ENCODE measurements around the gene TGFB2.

The TGFB2 gene

GRCh38 chr1:218472885-218473284, 127.7 kb downstream of the TGFB2 start:
- H3K4me1 ChIP-seq (ENCODE audit: insufficient read depth, low read length), result no peaks in the 10 kb centered on the region

GRCh38 chr1:218473522-218473921, 128.4 kb downstream of the TGFB2 start:
- no peaks in the 10 kb centered on the region for H4K20me1 ChIP-seq (ENCODE audit: insufficient read depth, low read length)
- no peaks in the 10 kb centered on the region for H3K9me3 ChIP-seq (ENCODE audit: insufficient read depth, low read length, severe bottlenecking)
- H3K27ac ChIP-seq (ENCODE audit: low read length), result no peak overlapping the region
- no peaks in the 10 kb centered on the region for H3K4me1 ChIP-seq (ENCODE audit: insufficient read depth, low read length)
- H3K4me3 ChIP-seq (ENCODE audit: low read depth in 1 of 2, low read length in 2 of 2), result no peak overlapping the region
- no peak for ATAC-seq (ENCODE audit: insufficient read depth, low read depth)
- TF ChIP-seq EZH2 (IDR thresholded peaks at IDR 0.05; ENCODE audit: borderline replicate concordance, low read depth, low read length, severe bottlenecking), result no peak
- TF ChIP-seq CTCF (IDR thresholded peaks at IDR 0.05; ENCODE audit: borderline replicate concordance, extremely low read depth, low read length, poor library complexity, severe bottlenecking), result no peak
- no peak overlapping the region for H2AFZ ChIP-seq (ENCODE audit: low read depth, low read length)
- no peak overlapping the region for H3K4me2 ChIP-seq (ENCODE audit: insufficient read depth, low read length)
- H3K9ac ChIP-seq (ENCODE audit: low read depth, low read length), result no peak overlapping the region
- H3K27me3 ChIP-seq (ENCODE audit: insufficient read depth, low read length, poor library complexity), result no peaks in the 10 kb centered on the region
- H3K36me3 ChIP-seq (ENCODE audit: insufficient read depth, low read length), result no peaks in the 10 kb centered on the region
- H3K79me2 ChIP-seq (ENCODE audit: insufficient read depth, low read length), result no peaks in the 10 kb centered on the region
- DNase-seq, result no peak

More at GRCh38 chr1:218472885-218473284, 127.7 kb downstream of the TGFB2 start:
- Histone ChIP-seq H3K9ac (ENCODE audit: low read depth, low read length) (no peak overlapping the region), H2AFZ (ENCODE audit: low read depth, low read length) (no peak overlapping the region), H3K4me3 (ENCODE audit: low read depth in 1 of 2, low read length in 2 of 2) (no peak overlapping the region), H3K36me3 (ENCODE audit: insufficient read depth, low read length) (no peaks in the 10 kb centered on the region), H3K9me3 (ENCODE audit: insufficient read depth, low read length, severe bottlenecking) (no peaks in the 10 kb centered on the region), H3K4me2 (ENCODE audit: insufficient read depth, low read length) (no peak overlapping the region), H3K27me3 (ENCODE audit: insufficient read depth, low read length, poor library complexity) (no peaks in the 10 kb centered on the region), H4K20me1 (ENCODE audit: insufficient read depth, low read length) (no peaks in the 10 kb centered on the region), H3K27ac (ENCODE audit: low read length) (no peak overlapping the region), H3K79me2 (ENCODE audit: insufficient read depth, low read length) (no peaks in the 10 kb centered on the region)
- ATAC-seq (ENCODE audit: insufficient read depth, low read depth), result no peak
- DNase-seq, result no peak
- no peak for TF ChIP-seq CTCF (IDR thresholded peaks at IDR 0.05; ENCODE audit: borderline replicate concordance, extremely low read depth, low read length, poor library complexity, severe bottlenecking)
- TF ChIP-seq EZH2 (IDR thresholded peaks at IDR 0.05; ENCODE audit: borderline replicate concordance, low read depth, low read length, severe bottlenecking), result no peak

GRCh38 chr1:218474128-218474527, 129.0 kb downstream of the TGFB2 start:
- no peaks in the 10 kb centered on the region for H3K36me3 ChIP-seq (ENCODE audit: insufficient read depth, low read length)
- TF ChIP-seq EZH2 (IDR thresholded peaks at IDR 0.05; ENCODE audit: borderline replicate concordance, low read depth, low read length, severe bottlenecking) (no peak), CTCF (IDR thresholded peaks at IDR 0.05; ENCODE audit: borderline replicate concordance, extremely low read depth, low read length, poor library complexity, severe bottlenecking) (no peak)
- no peaks in the 10 kb centered on the region for H3K79me2 ChIP-seq (ENCODE audit: insufficient read depth, low read length)
- DNase-seq (no peak), ATAC-seq (ENCODE audit: insufficient read depth, low read depth) (no peak)
- H3K9ac ChIP-seq (ENCODE audit: low read depth, low read length), result no peak overlapping the region
- H3K4me3 ChIP-seq (ENCODE audit: low read depth in 1 of 2, low read length in 2 of 2), result no peak overlapping the region
- no peaks in the 10 kb centered on the region for H3K4me1 ChIP-seq (ENCODE audit: insufficient read depth, low read length)
- H3K27ac ChIP-seq (ENCODE audit: low read length), result no peak overlapping the region
- H3K9me3 ChIP-seq (ENCODE audit: insufficient read depth, low read length, severe bottlenecking), result no peaks in the 10 kb centered on the region
- no peaks in the 10 kb centered on the region for H4K20me1 ChIP-seq (ENCODE audit: insufficient read depth, low read length)
- H3K27me3 ChIP-seq (ENCODE audit: insufficient read depth, low read length, poor library complexity), result no peaks in the 10 kb centered on the region
- no peak overlapping the region for H3K4me2 ChIP-seq (ENCODE audit: insufficient read depth, low read length)
- H2AFZ ChIP-seq (ENCODE audit: low read depth, low read length), result no peak overlapping the region

GRCh38 chr1:218475275-218475674, 130.1 kb downstream of the TGFB2 start:
- H4K20me1 ChIP-seq (ENCODE audit: insufficient read depth, low read length), result no peaks in the 10 kb centered on the region
- H3K9me3 ChIP-seq (ENCODE audit: insufficient read depth, low read length, severe bottlenecking), result no peaks in the 10 kb centered on the region
- no peak overlapping the region for H3K27ac ChIP-seq (ENCODE audit: low read length)
- H3K4me2 ChIP-seq (ENCODE audit: insufficient read depth, low read length), result no peak overlapping the region
- H3K36me3 ChIP-seq (ENCODE audit: insufficient read depth, low read length), result no peaks in the 10 kb centered on the region
- H3K4me3 ChIP-seq (ENCODE audit: low read depth in 1 of 2, low read length in 2 of 2), result no peak overlapping the region
- ATAC-seq (ENCODE audit: insufficient read depth, low read depth) (no peak), DNase-seq (no peak)
- H3K79me2 ChIP-seq (ENCODE audit: insufficient read depth, low read length), result no peaks in the 10 kb centered on the region
- H3K27me3 ChIP-seq (ENCODE audit: insufficient read depth, low read length, poor library complexity), result no peaks in the 10 kb centered on the region
- no peaks in the 10 kb centered on the region for H3K4me1 ChIP-seq (ENCODE audit: insufficient read depth, low read length)
- H3K9ac ChIP-seq (ENCODE audit: low read depth, low read length), result no peak overlapping the region
- no peak overlapping the region for H2AFZ ChIP-seq (ENCODE audit: low read depth, low read length)
- TF ChIP-seq CTCF (IDR thresholded peaks at IDR 0.05; ENCODE audit: borderline replicate concordance, extremely low read depth, low read length, poor library complexity, severe bottlenecking) (no peak), EZH2 (IDR thresholded peaks at IDR 0.05; ENCODE audit: borderline replicate concordance, low read depth, low read length, severe bottlenecking) (no peak)

Measured in DND-41 (cell line).